SU-DHL-6 (cell line): ENCODE measurements around the gene ATP5PD.

Experiments
- H2AFZ ChIP-seq: fragments of 200-600 bp; sonication (generic); 2 replicates; pipeline ENCODE4 v1.6.1; 2014; ENCODE audit warnings: low read depth, mild to moderate bottlenecking, moderate library complexity, mixed read lengths, antibody characterized with exemption, low read length; ENCODE audit not compliant: severe bottlenecking
- H3F3A ChIP-seq: fragments of 200-600 bp; shearing (Covaris generic); 2 replicates; pipeline ENCODE4 v1.6.0; 2016; ENCODE audit warnings: antibody characterized with exemption, mild to moderate bottlenecking; ENCODE audit not compliant: insufficient read depth
- H3K27ac ChIP-seq: fragments of 200-600 bp; sonication (generic); 2 replicates; pipeline ENCODE4 v1.5.1; 2016; ENCODE audit warnings: low read depth, mild to moderate bottlenecking, low read length, moderate library complexity, mixed read lengths
- H3K27me3 ChIP-seq: fragments of 200-600 bp; sonication (generic), shearing (Covaris generic); 2 replicates; pipeline ENCODE4 v1.6.0; 2014; ENCODE audit warnings: mild to moderate bottlenecking, low read length
- H3K36me3 ChIP-seq: fragments of 200-600 bp; sonication (generic); 2 replicates; pipeline ENCODE4 v1.6.1; 2014; ENCODE audit warnings: mild to moderate bottlenecking, low read length, mixed read lengths
- H3K4me2 ChIP-seq: fragments of 300-600, 200-600 bp; shearing (Covaris generic), sonication (generic); 2 replicates; pipeline ENCODE4 v1.6.0; 2014; ENCODE audit warnings: low read length, low read depth, mild to moderate bottlenecking; ENCODE audit not compliant: poor library complexity, severe bottlenecking
- H3K4me3 ChIP-seq: fragments of 200-600 bp; sonication (generic); 2 replicates; pipeline ENCODE4 v1.5.1; 2014; ENCODE audit warnings: antibody characterized with exemption, low read length, mild to moderate bottlenecking, mixed read lengths; ENCODE audit not compliant: insufficient read depth, poor library complexity, severe bottlenecking
- H3K79me2 ChIP-seq: fragments of 200-600 bp; sonication (generic); 2 replicates; pipeline ENCODE4 v1.6.1; 2014; ENCODE audit warnings: mild to moderate bottlenecking, low read length, moderate library complexity; ENCODE audit not compliant: insufficient read depth
- H3K9ac ChIP-seq: fragments of 200-600 bp; sonication (generic); 2 replicates; pipeline ENCODE4 v1.7.0; 2014; ENCODE audit warnings: mild to moderate bottlenecking, low read length
- H3K9me2 ChIP-seq: fragments of 200-600 bp; sonication (generic); replicated peaks from 2 replicates; pipeline ENCODE4 v1.6.1; 2014; ENCODE audit warnings: low read length; ENCODE audit not compliant: insufficient read depth
- H3K9me3 ChIP-seq: fragments of 200-600 bp; sonication (generic); 2 replicates; pipeline ENCODE4 v1.6.1; 2014; ENCODE audit warnings: low read length, mixed read lengths; ENCODE audit not compliant: insufficient read depth
- H4K20me1 ChIP-seq: fragments of 200-600 bp; sonication (generic); 2 replicates; pipeline ENCODE4 v1.6.1; 2014; ENCODE audit warnings: low read depth, mild to moderate bottlenecking, antibody characterized with exemption, low read length, moderate library complexity, mixed read lengths
- CTCF ChIP-seq: fragments of 200-600 bp; sonication (generic); IDR thresholded peaks from one replicate; pipeline ENCODE4 v1.5.1; 2017; ENCODE audit warnings: antibody characterized with exemption, mild to moderate bottlenecking, low read length, moderate library complexity; ENCODE audit not compliant: insufficient read depth, poor library complexity, severe bottlenecking
- EZH2phosphoT487 ChIP-seq: fragments of 200-600 bp; sonication (generic), shearing (Covaris generic); conservative IDR thresholded peaks from 2 replicates; pipeline ENCODE4 v1.6.1; 2018; ENCODE audit warnings: mild to moderate bottlenecking, antibody characterized with exemption, low read length, moderate library complexity, mixed read lengths

The ATP5PD gene

GRCh38 chr17:75093548-75094158 is 46.9 kb upstream of the ATP5PD start:
- Histone ChIP-seq H2AFZ (no peak overlapping the region), H3K9me2 (no peaks in the 10 kb centered on the region), H3K79me2 (no peaks in the 10 kb centered on the region), H3K27me3 (no peaks in the 10 kb centered on the region), H3K4me2 (no peak overlapping the region), H3K27ac (no peak overlapping the region), H4K20me1 (no peaks in the 10 kb centered on the region), H3K9me3 (no peaks in the 10 kb centered on the region), H3K4me3 (no peak overlapping the region), H3K9ac (no peak overlapping the region), H3F3A (no peaks in the 10 kb centered on the region), H3K36me3 (no peaks in the 10 kb centered on the region)
- TF ChIP-seq EZH2phosphoT487: no peak
- TF ChIP-seq CTCF: no peak

GRCh38 chr17:75091855-75092327 is 45.1 kb upstream of the ATP5PD start:
- Histone ChIP-seq H4K20me1 (no peaks in the 10 kb centered on the region), H3K9ac (no peak overlapping the region), H3K9me3 (no peaks in the 10 kb centered on the region), H3K79me2 (no peaks in the 10 kb centered on the region), H2AFZ (no peak overlapping the region), H3K27me3 (no peaks in the 10 kb centered on the region), H3K4me2 (no peak overlapping the region), H3F3A (no peaks in the 10 kb centered on the region), H3K4me3 (no peak overlapping the region), H3K36me3 (no peaks in the 10 kb centered on the region), H3K27ac (no peak overlapping the region), H3K9me2 (no peaks in the 10 kb centered on the region)
- TF ChIP-seq EZH2phosphoT487 (no peak), CTCF (no peak)

- no peak overlapping the region for H2AFZ ChIP-seq
- no peaks in the 10 kb centered on the region for H3K79me2 ChIP-seq
- no peaks in the 10 kb centered on the region for H4K20me1 ChIP-seq
- no peaks in the 10 kb centered on the region for H3K9me3 ChIP-seq
- no peaks in the 10 kb centered on the region for H3F3A ChIP-seq
- no peak overlapping the region for H3K4me2 ChIP-seq
- H3K9me2 ChIP-seq: no peaks in the 10 kb centered on the region
- H3K27ac ChIP-seq: no peak overlapping the region
- H3K4me3 ChIP-seq: no peak overlapping the region
- no peak overlapping the region for H3K9ac ChIP-seq
- H3K27me3 ChIP-seq: no peaks in the 10 kb centered on the region
- TF ChIP-seq EZH2phosphoT487 (no peak), CTCF (no peak)
- no peaks in the 10 kb centered on the region for H3K36me3 ChIP-seq
Measured at GRCh38 chr17:75090871-75091854, 44.4 kb upstream of the ATP5PD start.
